HAP-1 (cell line): ENCODE measurements around the gene TMEM198.
A peak's percentile ranks its signal among the peaks of the same experiment; 100 is the strongest.

ENCODE experiments used
- DNase-seq, 2 experiments: peaks; one replicate each; pipeline ENCODE4 v3.0.0-alpha.2; 2016 to 2020; ENCODE audit warnings: low spot score in 2 of 2
- H3K27me3 ChIP-seq: fragments of 250-450 bp; sonication (Bioruptor Pico); 2 replicates; pipeline ENCODE4 v1.5.1; 2020; ENCODE audit warnings: low read depth, mild to moderate bottlenecking, moderate library complexity
- H3K36me3 ChIP-seq: fragments of 250-450 bp; sonication (Bioruptor Pico); replicated peaks from 2 replicates; pipeline ENCODE4 v1.5.1; 2020; ENCODE audit warnings: mild to moderate bottlenecking
- H3K4me1 ChIP-seq: fragments of 250-450 bp; sonication (Bioruptor Pico); 2 replicates; pipeline ENCODE4 v1.5.1; 2020; ENCODE audit warnings: mild to moderate bottlenecking
- H3K4me3 ChIP-seq: fragments of 250-450 bp; sonication (Bioruptor Pico); 2 replicates; pipeline ENCODE4 v1.5.1; 2020; ENCODE audit warnings: mild to moderate bottlenecking, moderate library complexity
- H3K9me3 ChIP-seq: fragments of 250-450 bp; sonication (Bioruptor Pico); 2 replicates; pipeline ENCODE4 v1.5.1; 2020; ENCODE audit warnings: mild to moderate bottlenecking, moderate library complexity
- in situ Hi-C: fragments of 300-500 bp; cut with MboI; formaldehyde crosslinking; loops from 3 replicates; pipeline ENCODE4 v1.14.3; 2020; ENCODE audit warnings: low sequenced_read_pairs, inconsistent platforms, mixed read lengths

The TMEM198 gene

GRCh38 chr2:219505585-219505984 lies 38.2 kb upstream of the TMEM198 start:
- peaks cover 9% of the 10 kb centered on the region; the same call in 1 of the 2 replicates for H3K36me3 ChIP-seq
- no peak overlapping the region for H3K4me3 ChIP-seq
- peaks cover 4% of the 10 kb centered on the region for H3K4me1 ChIP-seq
- H3K9me3 ChIP-seq = no peaks in the 10 kb centered on the region
- in situ Hi-C loops = no loop called here
- H3K27me3 ChIP-seq = no peaks in the 10 kb centered on the region; the same call in 1 of the 2 replicates
- no peak for DNase-seq

- H3K4me1 ChIP-seq = peaks cover 4% of the 10 kb centered on the region
- DNase-seq = no peak
- in situ Hi-C loops = no loop called here
- no peaks in the 10 kb centered on the region for H3K9me3 ChIP-seq
- peaks cover 9% of the 10 kb centered on the region; the same call in 1 of the 2 replicates for H3K36me3 ChIP-seq
- peaks cover 5% of the 10 kb centered on the region for H3K27me3 ChIP-seq
- H3K4me3 ChIP-seq = no peak overlapping the region
Measured at GRCh38 chr2:219506153-219506801, 37.6 kb upstream of the TMEM198 start.

DNA sequence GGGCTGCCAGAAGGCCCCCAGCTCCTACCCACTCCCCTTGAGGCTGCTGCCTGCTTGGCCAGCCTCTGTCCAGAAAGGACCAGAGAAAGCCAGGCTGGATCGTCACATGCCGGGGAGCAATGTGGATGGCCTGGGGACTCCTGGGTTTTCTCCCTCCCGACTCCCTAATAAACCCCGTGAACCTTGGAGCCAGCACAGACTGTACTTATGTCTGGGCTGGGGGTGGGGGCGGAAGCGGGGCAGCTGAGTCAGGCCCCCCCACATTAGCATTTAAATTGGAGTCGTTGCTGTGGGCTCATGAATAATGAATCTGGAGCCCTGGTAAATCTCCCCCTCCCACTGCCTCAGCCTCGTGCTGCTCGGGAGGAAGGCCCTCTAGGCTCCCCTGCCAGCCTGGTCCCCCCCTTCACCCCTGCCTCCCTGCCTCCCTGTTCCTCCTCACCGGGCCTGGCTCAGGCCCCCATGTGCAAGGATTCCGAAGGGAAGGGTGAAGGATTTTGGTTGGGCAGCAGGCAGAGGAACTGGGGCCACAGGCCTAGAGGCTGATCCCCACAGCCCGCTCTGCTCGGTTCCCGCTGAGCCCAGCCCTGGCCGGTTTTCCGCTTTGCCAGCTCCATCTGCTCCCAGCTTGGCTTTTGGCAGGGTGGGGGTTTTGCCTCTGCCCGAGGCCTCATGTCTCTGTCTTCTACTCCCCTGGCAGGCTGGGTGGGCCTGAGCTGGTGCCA lies 36.9 kb upstream of the TMEM198 start:
- H3K4me1 ChIP-seq = peaks cover 4% of the 10 kb centered on the region
- in situ Hi-C loops = no loop called here
- peaks cover 8% of the 10 kb centered on the region for H3K27me3 ChIP-seq
- no peak for DNase-seq
- H3K36me3 ChIP-seq = peaks cover 9% of the 10 kb centered on the region; the same call in 1 of the 2 replicates
- H3K9me3 ChIP-seq = no peaks in the 10 kb centered on the region
- no peak overlapping the region for H3K4me3 ChIP-seq

DNA sequence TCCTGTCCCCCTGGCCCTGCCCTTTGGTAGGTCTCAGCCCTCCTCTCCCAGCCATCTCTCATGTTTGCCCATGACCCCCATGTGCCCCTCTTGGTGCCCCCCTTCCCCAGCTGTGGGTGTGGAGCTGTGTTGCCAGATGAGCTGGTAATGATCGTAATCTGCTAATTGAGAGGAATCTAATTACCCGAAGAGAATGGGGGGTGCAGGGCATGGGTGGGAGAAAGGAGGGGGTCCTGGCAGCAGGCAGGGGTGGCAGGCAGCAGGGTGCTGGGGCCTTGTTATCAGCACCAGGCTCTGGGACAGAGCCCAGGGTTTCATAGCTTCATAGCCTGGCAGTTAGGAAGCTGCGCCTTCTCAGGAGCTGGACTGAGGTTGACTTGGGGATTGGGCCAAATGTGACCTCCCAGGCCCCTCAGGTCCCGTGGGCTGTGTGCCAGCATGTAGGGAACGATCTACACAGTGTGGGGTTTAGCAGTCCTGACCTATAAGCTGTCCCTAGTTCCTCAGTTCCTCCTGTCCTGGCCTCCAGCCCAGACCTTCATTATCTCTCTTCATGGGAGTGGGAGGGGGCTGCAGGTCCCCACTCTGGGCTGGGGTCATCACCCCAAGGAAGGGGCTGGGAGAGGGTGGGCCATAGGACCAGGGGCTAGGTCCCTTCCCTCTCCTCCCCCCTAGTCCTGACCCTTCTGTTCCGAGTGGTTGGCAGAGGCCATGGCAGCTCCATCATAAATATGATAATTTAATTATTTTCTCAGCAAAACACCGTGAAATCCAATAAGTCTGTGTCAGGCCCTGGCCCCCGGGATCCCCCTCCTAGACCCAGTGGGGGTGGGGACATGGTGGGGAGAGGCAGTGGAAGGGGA lies 36.0 kb upstream of the TMEM198 start:
- Histone ChIP-seq H3K36me3 (peaks cover 9% of the 10 kb centered on the region; the same call in 1 of the 2 replicates), H3K4me1 (peaks cover 4% of the 10 kb centered on the region), H3K9me3 (no peaks in the 10 kb centered on the region), H3K27me3 (peaks cover 16% of the 10 kb centered on the region), H3K4me3 (no peak overlapping the region)
- DNase-seq = no peak
- in situ Hi-C loops = no loop called here

DNA sequence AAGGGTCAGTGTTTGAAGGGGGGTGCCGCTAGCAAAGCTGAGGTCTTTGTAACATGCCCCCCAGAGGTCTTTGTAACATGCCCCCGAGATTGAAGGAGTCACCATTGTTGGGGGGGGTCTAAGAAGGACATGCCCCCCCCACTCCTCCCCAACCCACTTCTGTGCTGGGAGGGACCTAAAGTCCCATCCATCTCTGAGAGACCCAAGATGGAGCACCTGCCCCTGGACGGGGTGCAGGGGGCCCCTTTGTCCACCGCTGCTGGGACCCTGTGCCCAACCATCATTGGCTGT lies 35.4 kb upstream of the TMEM198 start:
- Histone ChIP-seq H3K9me3 (no peaks in the 10 kb centered on the region), H3K4me3 (no peak overlapping the region), H3K4me1 (peaks cover 4% of the 10 kb centered on the region), H3K36me3 (peaks cover 9% of the 10 kb centered on the region; the same call in 1 of the 2 replicates), H3K27me3 (peaks cover 22% of the 10 kb centered on the region)
- DNase-seq = no peak
- in situ Hi-C loops = no loop called here

GRCh38 chr2:219508971-219509779 lies 34.7 kb upstream of the TMEM198 start:
- Histone ChIP-seq H3K4me3 (no peak overlapping the region; the same call in 1 of the 2 replicates), H3K27me3 (peaks cover 30% of the 10 kb centered on the region), H3K4me1 (peaks cover 4% of the 10 kb centered on the region), H3K9me3 (no peaks in the 10 kb centered on the region), H3K36me3 (peaks cover 2% of the 10 kb centered on the region; the same call in 1 of the 2 replicates)
- no peak for DNase-seq
- in situ Hi-C loops = no loop called here

GRCh38 chr2:219509780-219510511 lies 33.9 kb upstream of the TMEM198 start:
- H3K4me1 ChIP-seq = peaks cover 4% of the 10 kb centered on the region
- no peaks in the 10 kb centered on the region; the same call in 1 of the 2 replicates for H3K36me3 ChIP-seq
- H3K4me3 ChIP-seq = peak overlapping the region; percentile 25
- peaks cover 38% of the 10 kb centered on the region for H3K27me3 ChIP-seq
- DNase-seq = peak; percentile 47 to 79
- in situ Hi-C loops = no loop called here
- H3K9me3 ChIP-seq = no peaks in the 10 kb centered on the region

GRCh38 chr2:219510512-219511135 lies 33.2 kb upstream of the TMEM198 start:
- Histone ChIP-seq H3K4me1 (peaks cover 4% of the 10 kb centered on the region), H3K27me3 (peaks cover 45% of the 10 kb centered on the region), H3K9me3 (no peaks in the 10 kb centered on the region), H3K36me3 (no peaks in the 10 kb centered on the region; the same call in 1 of the 2 replicates), H3K4me3 (no peak overlapping the region; the same call in 1 of the 2 replicates)
- in situ Hi-C loops = no loop called here
- DNase-seq = no peak

GRCh38 chr2:219511547-219512325 lies 32.1 kb upstream of the TMEM198 start:
- Histone ChIP-seq H3K27me3 (peaks cover 56% of the 10 kb centered on the region), H3K9me3 (no peaks in the 10 kb centered on the region), H3K4me3 (no peak overlapping the region), H3K4me1 (peaks cover 4% of the 10 kb centered on the region), H3K36me3 (no peaks in the 10 kb centered on the region)
- in situ Hi-C loops = no loop called here
- DNase-seq = no peak

GRCh38 chr2:219512524-219513216 lies 31.2 kb upstream of the TMEM198 start:
- Histone ChIP-seq H3K36me3 (no peaks in the 10 kb centered on the region), H3K27me3 (peaks cover 62% of the 10 kb centered on the region), H3K4me1 (peaks cover 4% of the 10 kb centered on the region), H3K4me3 (no peak overlapping the region), H3K9me3 (no peaks in the 10 kb centered on the region)
- DNase-seq = no peak
- in situ Hi-C loops = no loop called here

DNA sequence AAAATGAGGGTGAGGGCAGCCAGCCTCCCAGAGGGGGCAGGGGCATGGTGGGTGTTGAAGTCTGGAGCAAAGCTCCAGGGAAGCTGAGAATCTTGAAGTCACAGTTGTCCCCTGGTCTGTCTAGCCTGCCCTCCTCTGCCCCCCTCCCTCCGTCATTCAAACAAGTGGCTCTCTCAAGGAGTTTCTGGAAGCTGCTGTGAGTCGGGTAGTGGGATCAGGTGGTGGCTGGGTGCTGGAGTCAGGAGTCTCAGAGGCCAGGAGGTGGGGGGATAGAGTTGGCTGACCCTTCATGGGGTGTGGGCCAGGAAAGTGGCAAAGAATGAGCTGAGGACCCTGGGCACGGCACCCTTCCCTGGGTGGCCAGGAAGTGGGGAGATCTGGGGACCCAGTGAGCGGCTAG lies 30.0 kb upstream of the TMEM198 start:
- H3K27me3 ChIP-seq = peaks cover 66% of the 10 kb centered on the region
- in situ Hi-C loops = no loop called here
- DNase-seq = no peak
- H3K36me3 ChIP-seq = no peaks in the 10 kb centered on the region
- no peak overlapping the region for H3K4me3 ChIP-seq
- peaks cover 4% of the 10 kb centered on the region for H3K4me1 ChIP-seq
- no peaks in the 10 kb centered on the region for H3K9me3 ChIP-seq
